Measurements from ENCODE around the gene RETN.

Gene RETN

GRCh38 chr19:7710616-7711015 is 41.8 kb downstream of the RETN start:
- no peaks in the 10 kb centered on the region for H3K9me3 ChIP-seq (ENCODE audit: control insufficient read depth, insufficient read depth, low read length)
- H3K4me3 ChIP-seq (ENCODE audit: low read length): no peak overlapping the region
- H3F3A ChIP-seq (ENCODE audit: control insufficient read depth, insufficient read depth): no peaks in the 10 kb centered on the region
- no peaks in the 10 kb centered on the region for H4K20me1 ChIP-seq (ENCODE audit: control insufficient read depth, insufficient read depth, low read depth, low read length)
- TF ChIP-seq CTCF (IDR thresholded peaks at IDR 0.05; ENCODE audit: low read depth, low read length, poor library complexity, severe bottlenecking) (no peak), EZH2phosphoT487 (IDR thresholded peaks at IDR 0.05; ENCODE audit: borderline replicate concordance, low read length) (no peak)
- peaks cover 11% of the 10 kb centered on the region for H3K4me1 ChIP-seq (ENCODE audit: control insufficient read depth, low read length)
- no peaks in the 10 kb centered on the region for H3K36me3 ChIP-seq (ENCODE audit: control insufficient read depth, low read length)
- H3K4me2 ChIP-seq (ENCODE audit: low read length): no peak overlapping the region
- no peak overlapping the region for H3K27ac ChIP-seq (ENCODE audit: low read depth, low read length)
- no peaks in the 10 kb centered on the region for H3K79me2 ChIP-seq (ENCODE audit: control insufficient read depth, low read length)
- peaks cover 44% of the 10 kb centered on the region for H3K27me3 ChIP-seq (ENCODE audit: control insufficient read depth, low read length)
- no peaks in the 10 kb centered on the region for H3K9me2 ChIP-seq (replicated peaks; ENCODE audit: control insufficient read depth, low read length)

DNA sequence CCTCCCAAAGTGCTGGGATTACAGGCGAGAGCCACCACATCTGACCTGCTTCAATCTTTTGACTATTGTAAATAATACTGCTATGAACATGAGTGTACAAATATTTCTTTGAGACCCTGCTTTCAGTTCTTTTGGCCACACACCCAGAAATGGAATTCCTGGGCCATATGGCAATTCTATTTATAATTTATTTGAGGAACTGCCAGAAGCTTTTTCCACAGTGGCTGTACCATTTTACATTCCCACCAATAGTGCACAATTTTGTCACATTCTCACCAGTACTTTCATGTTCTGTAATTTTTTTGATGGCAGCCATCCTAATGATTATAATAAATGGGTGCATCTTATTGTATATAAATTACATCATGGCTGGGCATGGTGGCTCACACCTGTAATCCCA is 46.8 kb downstream of the RETN start:
- Histone ChIP-seq H3K79me2 (ENCODE audit: control insufficient read depth, low read length) (no peaks in the 10 kb centered on the region), H3K27ac (ENCODE audit: low read depth, low read length) (no peak overlapping the region), H3K4me3 (ENCODE audit: low read length) (no peak overlapping the region), H3K9me3 (ENCODE audit: control insufficient read depth, insufficient read depth, low read length) (no peaks in the 10 kb centered on the region), H3F3A (ENCODE audit: control insufficient read depth, insufficient read depth) (no peaks in the 10 kb centered on the region), H4K20me1 (ENCODE audit: control insufficient read depth, insufficient read depth, low read depth, low read length) (no peaks in the 10 kb centered on the region), H3K4me1 (ENCODE audit: control insufficient read depth, low read length) (peaks cover 9% of the 10 kb centered on the region), H3K9me2 (replicated peaks; ENCODE audit: control insufficient read depth, low read length) (no peaks in the 10 kb centered on the region), H3K36me3 (ENCODE audit: control insufficient read depth, low read length) (no peaks in the 10 kb centered on the region), H3K27me3 (ENCODE audit: control insufficient read depth, low read length) (peaks cover 16% of the 10 kb centered on the region), H3K4me2 (ENCODE audit: low read length) (no peak overlapping the region)
- TF ChIP-seq EZH2phosphoT487 (IDR thresholded peaks at IDR 0.05; ENCODE audit: borderline replicate concordance, low read length) (no peak), CTCF (IDR thresholded peaks at IDR 0.05; ENCODE audit: low read depth, low read length, poor library complexity, severe bottlenecking) (no peak)

DNA sequence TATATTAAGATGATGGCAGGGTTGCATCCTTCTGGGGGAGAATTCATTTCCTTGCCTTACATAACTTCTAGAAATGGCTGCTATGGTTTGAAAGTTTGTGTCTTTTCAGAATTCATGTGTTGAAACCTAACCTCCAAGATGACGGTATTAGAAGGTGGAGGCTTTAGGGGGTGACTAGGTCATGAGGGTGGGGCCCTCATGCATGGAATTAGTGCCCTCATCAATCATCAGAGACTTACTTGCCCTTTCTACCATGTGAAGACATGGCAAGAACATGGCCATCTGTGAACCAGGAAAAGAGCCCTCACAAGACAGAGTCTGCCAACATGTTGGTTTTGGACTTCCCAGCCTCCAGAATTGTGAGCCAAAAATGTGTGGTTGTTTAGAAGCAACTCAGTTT is 47.9 kb downstream of the RETN start:
- H3K4me3 ChIP-seq (ENCODE audit: low read length): no peak overlapping the region
- H3K9me2 ChIP-seq (replicated peaks; ENCODE audit: control insufficient read depth, low read length): no peaks in the 10 kb centered on the region
- no peak overlapping the region for H3K27ac ChIP-seq (ENCODE audit: low read depth, low read length)
- no peak overlapping the region for H3K4me2 ChIP-seq (ENCODE audit: low read length)
- H3K4me1 ChIP-seq (ENCODE audit: control insufficient read depth, low read length): peaks cover 9% of the 10 kb centered on the region
- H4K20me1 ChIP-seq (ENCODE audit: control insufficient read depth, insufficient read depth, low read depth, low read length): no peaks in the 10 kb centered on the region
- H3K27me3 ChIP-seq (ENCODE audit: control insufficient read depth, low read length): peaks cover 16% of the 10 kb centered on the region
- H3K36me3 ChIP-seq (ENCODE audit: control insufficient read depth, low read length): no peaks in the 10 kb centered on the region
- H3K9me3 ChIP-seq (ENCODE audit: control insufficient read depth, insufficient read depth, low read length): no peaks in the 10 kb centered on the region
- no peaks in the 10 kb centered on the region for H3F3A ChIP-seq (ENCODE audit: control insufficient read depth, insufficient read depth)
- TF ChIP-seq CTCF (IDR thresholded peaks at IDR 0.05; ENCODE audit: low read depth, low read length, poor library complexity, severe bottlenecking) (no peak), EZH2phosphoT487 (IDR thresholded peaks at IDR 0.05; ENCODE audit: borderline replicate concordance, low read length) (no peak)
- no peaks in the 10 kb centered on the region for H3K79me2 ChIP-seq (ENCODE audit: control insufficient read depth, low read length)

GRCh38 chr19:7718668-7719067 is 49.8 kb downstream of the RETN start:
- Histone ChIP-seq H3K79me2 (ENCODE audit: control insufficient read depth, low read length) (no peaks in the 10 kb centered on the region), H3K4me2 (ENCODE audit: low read length) (no peak overlapping the region), H3K4me3 (ENCODE audit: low read length) (no peak overlapping the region), H3K4me1 (ENCODE audit: control insufficient read depth, low read length) (peaks cover 9% of the 10 kb centered on the region), H3K27me3 (ENCODE audit: control insufficient read depth, low read length) (peaks cover 19% of the 10 kb centered on the region), H3K36me3 (ENCODE audit: control insufficient read depth, low read length) (no peaks in the 10 kb centered on the region), H3K27ac (ENCODE audit: low read depth, low read length) (no peak overlapping the region), H3F3A (ENCODE audit: control insufficient read depth, insufficient read depth) (no peaks in the 10 kb centered on the region), H3K9me2 (replicated peaks; ENCODE audit: control insufficient read depth, low read length) (no peaks in the 10 kb centered on the region), H3K9me3 (ENCODE audit: control insufficient read depth, insufficient read depth, low read length) (no peaks in the 10 kb centered on the region), H4K20me1 (ENCODE audit: control insufficient read depth, insufficient read depth, low read depth, low read length) (no peaks in the 10 kb centered on the region)
- TF ChIP-seq EZH2phosphoT487 (IDR thresholded peaks at IDR 0.05; ENCODE audit: borderline replicate concordance, low read length) (no peak), CTCF (IDR thresholded peaks at IDR 0.05; ENCODE audit: low read depth, low read length, poor library complexity, severe bottlenecking) (no peak)
